Ishikawa (cell line): ENCODE measurements around the gene RAB8A.

Source experiments
- CEBPB ChIP-seq: IDR thresholded peaks from 2 replicates; pipeline ENCODE4 v1.6.1; 2012
- CREB1 ChIP-seq: IDR thresholded peaks from 2 replicates; pipeline ENCODE4 v1.6.1; 2012; ENCODE audit warnings: low read depth
- EGR1 ChIP-seq: IDR thresholded peaks from 2 replicates; pipeline ENCODE4 v1.6.1; 2012
- EP300 ChIP-seq: IDR thresholded peaks from 2 replicates; pipeline ENCODE4 v1.6.1; 2012; ENCODE audit warnings: borderline replicate concordance
- FOXM1 ChIP-seq: IDR thresholded peaks from 2 replicates; pipeline ENCODE4 v1.6.1; 2012; ENCODE audit warnings: low read depth, borderline replicate concordance
- NFIC ChIP-seq: IDR thresholded peaks from 2 replicates; pipeline ENCODE4 v1.6.1; 2012
- RAD21 ChIP-seq: IDR thresholded peaks from 2 replicates; pipeline ENCODE4 v1.6.1; 2012; ENCODE audit warnings: low read depth
- TAF1 ChIP-seq: IDR thresholded peaks from 2 replicates; pipeline ENCODE4 v1.6.1; 2012; ENCODE audit warnings: low read depth, mild to moderate bottlenecking
- TCF12 ChIP-seq: IDR thresholded peaks from 2 replicates; pipeline ENCODE4 v1.6.1; 2012; ENCODE audit warnings: low read depth
- TEAD4 ChIP-seq: IDR thresholded peaks from 2 replicates; pipeline ENCODE4 v1.6.1; 2012
- YY1 ChIP-seq: IDR thresholded peaks from 2 replicates; pipeline ENCODE4 v1.6.1; 2012; ENCODE audit warnings: low read depth
- ZBTB7A ChIP-seq: IDR thresholded peaks from 2 replicates; pipeline ENCODE4 v1.6.1; 2012; ENCODE audit warnings: low read depth
- TF ChIP-seq, protein P1 (sequence below): IDR thresholded peaks from 2 replicates; pipeline ENCODE4 v1.6.1; 2012
- TF ChIP-seq, protein P2 (sequence below): IDR thresholded peaks from 2 replicates; pipeline ENCODE4 v1.6.1; 2012; ENCODE audit warnings: low read depth, mild to moderate bottlenecking
- TF ChIP-seq, protein P3 (sequence below): IDR thresholded peaks from 2 replicates; pipeline ENCODE4 v1.6.1; 2012

The RAB8A gene

DNA sequence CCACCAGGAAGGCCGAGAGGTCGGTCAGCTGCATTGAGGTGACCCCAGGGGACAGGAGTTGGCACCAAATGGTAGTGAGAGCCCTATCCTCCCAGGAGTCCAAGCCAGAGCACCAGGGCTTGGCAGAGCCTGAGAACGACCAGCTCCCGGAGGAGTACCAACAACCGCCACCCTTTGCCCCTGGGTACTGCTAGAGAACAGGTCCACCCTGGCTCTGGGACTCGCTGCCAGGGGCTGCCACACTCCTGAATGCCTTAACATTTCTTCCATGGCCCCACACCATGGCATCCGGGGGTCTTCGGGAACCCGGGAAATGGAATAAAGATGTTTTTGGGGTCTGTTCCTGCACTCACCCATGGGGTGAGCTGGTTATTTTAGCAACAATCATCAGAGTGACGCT lies 45.9 kb downstream of the RAB8A start:
- no peak for TF ChIP-seq EP300
- no peak for TF ChIP-seq TCF12
- no peak for TF ChIP-seq RAD21
- TF ChIP-seq FOXM1 = no peak
- no peak for TF ChIP-seq YY1
- TF ChIP-seq TEAD4 = no peak
- TF ChIP-seq, protein P1, sequence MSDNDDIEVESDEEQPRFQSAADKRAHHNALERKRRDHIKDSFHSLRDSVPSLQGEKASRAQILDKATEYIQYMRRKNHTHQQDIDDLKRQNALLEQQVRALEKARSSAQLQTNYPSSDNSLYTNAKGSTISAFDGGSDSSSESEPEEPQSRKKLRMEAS = no peak
- no peak for TF ChIP-seq NFIC

DNA sequence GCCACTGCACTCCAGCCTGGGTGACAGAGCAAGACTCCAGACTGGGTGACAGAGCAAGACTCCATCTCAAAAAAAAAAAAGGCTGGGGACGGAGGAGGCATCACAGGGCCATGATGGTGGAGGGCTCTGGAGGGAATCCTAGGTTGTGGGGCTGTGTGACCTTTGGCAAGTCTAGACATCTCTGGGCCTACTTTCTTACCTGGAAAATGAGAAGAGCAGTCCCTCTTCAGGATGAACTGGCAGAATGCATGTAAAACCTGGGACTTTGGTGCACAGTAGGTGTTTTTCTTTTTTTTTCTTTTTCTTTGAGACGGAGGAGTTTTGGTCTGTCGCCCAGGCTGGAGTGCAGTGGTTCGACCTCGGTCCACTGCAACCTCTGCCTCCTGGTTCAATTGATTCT lies 48.0 kb downstream of the RAB8A start:
- TF ChIP-seq, protein P2, sequence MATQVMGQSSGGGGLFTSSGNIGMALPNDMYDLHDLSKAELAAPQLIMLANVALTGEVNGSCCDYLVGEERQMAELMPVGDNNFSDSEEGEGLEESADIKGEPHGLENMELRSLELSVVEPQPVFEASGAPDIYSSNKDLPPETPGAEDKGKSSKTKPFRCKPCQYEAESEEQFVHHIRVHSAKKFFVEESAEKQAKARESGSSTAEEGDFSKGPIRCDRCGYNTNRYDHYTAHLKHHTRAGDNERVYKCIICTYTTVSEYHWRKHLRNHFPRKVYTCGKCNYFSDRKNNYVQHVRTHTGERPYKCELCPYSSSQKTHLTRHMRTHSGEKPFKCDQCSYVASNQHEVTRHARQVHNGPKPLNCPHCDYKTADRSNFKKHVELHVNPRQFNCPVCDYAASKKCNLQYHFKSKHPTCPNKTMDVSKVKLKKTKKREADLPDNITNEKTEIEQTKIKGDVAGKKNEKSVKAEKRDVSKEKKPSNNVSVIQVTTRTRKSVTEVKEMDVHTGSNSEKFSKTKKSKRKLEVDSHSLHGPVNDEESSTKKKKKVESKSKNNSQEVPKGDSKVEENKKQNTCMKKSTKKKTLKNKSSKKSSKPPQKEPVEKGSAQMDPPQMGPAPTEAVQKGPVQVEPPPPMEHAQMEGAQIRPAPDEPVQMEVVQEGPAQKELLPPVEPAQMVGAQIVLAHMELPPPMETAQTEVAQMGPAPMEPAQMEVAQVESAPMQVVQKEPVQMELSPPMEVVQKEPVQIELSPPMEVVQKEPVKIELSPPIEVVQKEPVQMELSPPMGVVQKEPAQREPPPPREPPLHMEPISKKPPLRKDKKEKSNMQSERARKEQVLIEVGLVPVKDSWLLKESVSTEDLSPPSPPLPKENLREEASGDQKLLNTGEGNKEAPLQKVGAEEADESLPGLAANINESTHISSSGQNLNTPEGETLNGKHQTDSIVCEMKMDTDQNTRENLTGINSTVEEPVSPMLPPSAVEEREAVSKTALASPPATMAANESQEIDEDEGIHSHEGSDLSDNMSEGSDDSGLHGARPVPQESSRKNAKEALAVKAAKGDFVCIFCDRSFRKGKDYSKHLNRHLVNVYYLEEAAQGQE = no peak

DNA sequence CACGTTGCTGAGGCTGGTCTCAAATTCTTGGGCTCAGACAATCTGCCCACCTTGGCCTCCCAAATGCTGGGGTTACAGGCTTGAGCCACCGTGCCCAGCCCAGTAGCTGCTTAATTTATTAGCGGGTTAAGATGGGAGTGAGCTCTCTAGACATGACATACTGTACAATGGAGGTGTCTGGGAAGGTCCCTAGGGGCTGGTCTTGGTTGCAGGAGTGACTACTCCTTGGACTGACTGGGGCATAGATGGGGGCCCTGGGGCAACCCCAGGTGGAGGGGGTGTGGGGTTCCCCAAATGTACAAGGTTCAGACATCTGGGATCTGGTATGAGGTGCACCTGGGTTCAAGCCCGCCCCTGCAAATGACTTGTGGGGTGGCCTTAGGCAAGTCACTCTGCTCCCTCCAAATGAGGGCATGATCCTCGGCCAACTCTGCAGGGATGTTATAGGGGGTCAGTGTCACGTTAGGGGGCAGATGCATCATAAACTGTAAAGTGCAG lies 48.8 kb downstream of the RAB8A start:
- TF ChIP-seq EGR1 (no peak), CREB1 (no peak), RAD21 (no peak), YY1 (no peak), TAF1 (no peak), TCF12 (no peak), EP300 (no peak), CEBPB (no peak), FOXM1 (no peak), NFIC (no peak), TEAD4 (no peak), ZBTB7A (no peak)
- TF ChIP-seq, protein P1 = no peak
- TF ChIP-seq, protein P2 = no peak
- TF ChIP-seq, protein P3, sequence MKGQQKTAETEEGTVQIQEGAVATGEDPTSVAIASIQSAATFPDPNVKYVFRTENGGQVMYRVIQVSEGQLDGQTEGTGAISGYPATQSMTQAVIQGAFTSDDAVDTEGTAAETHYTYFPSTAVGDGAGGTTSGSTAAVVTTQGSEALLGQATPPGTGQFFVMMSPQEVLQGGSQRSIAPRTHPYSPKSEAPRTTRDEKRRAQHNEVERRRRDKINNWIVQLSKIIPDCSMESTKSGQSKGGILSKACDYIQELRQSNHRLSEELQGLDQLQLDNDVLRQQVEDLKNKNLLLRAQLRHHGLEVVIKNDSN = no peak

DNA sequence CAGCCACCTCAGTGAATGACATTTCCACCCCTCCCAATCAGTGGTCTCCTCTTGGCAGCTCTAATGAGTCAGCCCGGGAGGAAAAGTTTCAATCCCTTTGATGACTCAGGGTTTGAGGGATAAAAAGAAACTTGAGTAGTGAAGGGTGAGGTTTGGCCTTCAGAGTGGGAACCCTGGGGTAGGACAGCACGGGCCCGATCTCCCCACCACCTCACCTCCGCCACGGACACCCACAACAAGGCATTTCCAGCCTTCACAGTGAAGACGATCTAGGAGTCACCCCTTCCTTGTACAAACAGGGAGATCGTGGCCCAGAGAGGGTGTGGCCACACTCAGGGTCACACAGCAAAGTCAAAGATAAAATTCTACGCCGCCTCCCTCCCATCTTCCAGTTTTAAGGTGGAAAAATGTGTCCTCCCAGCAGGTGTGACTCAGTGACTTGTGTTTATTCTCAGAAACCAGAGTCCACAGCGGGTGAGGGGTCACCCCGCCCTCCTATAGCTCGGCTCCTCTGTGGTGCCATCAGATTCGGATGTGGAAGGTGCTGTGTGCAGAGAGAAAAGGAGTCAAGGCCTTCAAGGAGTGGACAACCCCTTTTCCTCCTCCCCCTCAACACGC lies 49.4 kb downstream of the RAB8A start:
- TF ChIP-seq FOXM1 = no peak
- TF ChIP-seq ZBTB7A = no peak
- TF ChIP-seq CEBPB = no peak
- TF ChIP-seq TEAD4 = no peak
- no peak for TF ChIP-seq EP300
- TF ChIP-seq RAD21 = no peak
- no peak for TF ChIP-seq EGR1
- TF ChIP-seq TAF1 = no peak
- no peak for TF ChIP-seq NFIC
- TF ChIP-seq, protein P2 = no peak
- TF ChIP-seq, protein P3 = no peak
- TF ChIP-seq, protein P1 = no peak

DNA sequence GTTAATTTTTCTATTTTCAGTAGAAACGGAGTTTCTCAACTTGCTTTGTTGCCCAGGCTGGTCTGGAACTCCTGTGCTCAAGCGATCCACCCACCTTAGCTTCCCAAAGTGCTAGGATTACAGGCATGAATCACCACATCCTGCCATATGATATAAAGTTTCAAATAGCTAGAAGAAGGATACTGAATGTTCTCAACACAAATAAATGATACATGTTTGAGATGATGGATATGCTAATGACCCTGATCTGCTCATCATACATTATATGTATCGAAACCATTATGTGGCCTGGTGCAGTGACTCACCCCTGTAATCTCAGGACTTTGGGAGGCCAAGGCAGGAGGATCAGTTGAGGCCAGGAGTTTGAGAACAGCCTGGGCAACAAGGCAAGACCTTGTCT lies 50.2 kb downstream of the RAB8A start:
- TF ChIP-seq TAF1 = no peak
- no peak for TF ChIP-seq NFIC
- TF ChIP-seq, protein P1 = no peak
- TF ChIP-seq, protein P2 = no peak
- TF ChIP-seq FOXM1 = no peak
- TF ChIP-seq YY1 = no peak
- TF ChIP-seq RAD21 = no peak
- TF ChIP-seq TEAD4 = no peak
- no peak for TF ChIP-seq ZBTB7A
- no peak for TF ChIP-seq TCF12
- no peak for TF ChIP-seq EP300
- TF ChIP-seq EGR1 = no peak
